Dedifferentiated amniotic fluid mesenchymal stem cell (primary cell): Measurements from ENCODE around the gene HEATR5B.
"Not testable (repeated sequence)": the region's sequence is repeated elsewhere in the genome, so short reads cannot be mapped to it uniquely, and the experiment has no call there.

ENCODE experiments used
- DNase-seq: peaks from one replicate; pipeline ENCODE4 v3.0.0-alpha.2; 2016; ENCODE audit errors: extremely low spot score

HEATR5B gene

GRCh38 chr2:36981911-36982310 lies 102.3 kb downstream of the HEATR5B start:
- DNase-seq = no peak

- DNase-seq = not testable (repeated sequence)
These were observed 105.2 kb downstream of the HEATR5B start for GRCh38 chr2:36979007-36979406.

DNA sequence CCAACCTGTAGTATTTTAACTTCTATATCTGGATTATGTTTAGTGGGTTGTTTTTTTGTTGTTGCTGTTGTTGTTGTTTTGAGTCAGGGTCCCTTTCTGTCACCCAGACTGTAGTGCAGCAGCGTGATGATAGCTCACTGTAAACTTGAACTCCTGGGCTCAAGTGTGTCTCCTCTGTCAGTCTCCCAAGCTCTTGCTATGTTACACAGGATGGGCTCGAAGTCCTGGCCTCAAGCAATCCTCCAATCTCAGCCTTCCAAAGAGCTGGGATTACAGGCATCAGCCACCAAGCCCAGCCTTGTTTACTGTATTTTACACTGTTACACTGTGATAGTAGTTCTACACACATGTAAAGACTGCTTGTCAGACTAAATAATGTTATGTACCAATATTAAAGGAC lies 108.1 kb downstream of the HEATR5B start:
- DNase-seq = no peak

GRCh38 chr2:36975306-36975705 lies 108.9 kb downstream of the HEATR5B start:
- DNase-seq = no peak

DNA sequence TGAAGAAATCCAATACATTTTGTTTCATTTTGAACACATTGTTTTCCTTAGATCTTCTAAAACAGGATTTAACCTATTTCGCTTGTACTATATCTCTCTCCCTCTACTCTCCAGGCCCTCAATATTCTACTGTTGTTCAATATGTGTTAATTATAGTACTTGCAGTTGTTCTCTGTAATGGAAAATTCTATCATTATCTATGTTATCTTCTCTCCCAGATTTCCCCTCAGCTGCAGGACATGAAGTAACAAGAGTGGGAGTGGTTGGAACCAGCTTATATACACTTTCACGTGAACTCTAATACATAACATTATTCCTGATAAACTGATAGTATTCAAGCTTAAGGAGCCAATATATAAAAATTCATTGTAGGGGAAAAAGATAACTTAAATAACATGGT lies 110.9 kb downstream of the HEATR5B start:
- DNase-seq = no peak

- DNase-seq = no peak
These were observed 112.2 kb downstream of the HEATR5B start for GRCh38 chr2:36971990-36972389.

- DNase-seq = no peak
These were observed 116.8 kb downstream of the HEATR5B start for GRCh38 chr2:36967236-36967876.

DNA sequence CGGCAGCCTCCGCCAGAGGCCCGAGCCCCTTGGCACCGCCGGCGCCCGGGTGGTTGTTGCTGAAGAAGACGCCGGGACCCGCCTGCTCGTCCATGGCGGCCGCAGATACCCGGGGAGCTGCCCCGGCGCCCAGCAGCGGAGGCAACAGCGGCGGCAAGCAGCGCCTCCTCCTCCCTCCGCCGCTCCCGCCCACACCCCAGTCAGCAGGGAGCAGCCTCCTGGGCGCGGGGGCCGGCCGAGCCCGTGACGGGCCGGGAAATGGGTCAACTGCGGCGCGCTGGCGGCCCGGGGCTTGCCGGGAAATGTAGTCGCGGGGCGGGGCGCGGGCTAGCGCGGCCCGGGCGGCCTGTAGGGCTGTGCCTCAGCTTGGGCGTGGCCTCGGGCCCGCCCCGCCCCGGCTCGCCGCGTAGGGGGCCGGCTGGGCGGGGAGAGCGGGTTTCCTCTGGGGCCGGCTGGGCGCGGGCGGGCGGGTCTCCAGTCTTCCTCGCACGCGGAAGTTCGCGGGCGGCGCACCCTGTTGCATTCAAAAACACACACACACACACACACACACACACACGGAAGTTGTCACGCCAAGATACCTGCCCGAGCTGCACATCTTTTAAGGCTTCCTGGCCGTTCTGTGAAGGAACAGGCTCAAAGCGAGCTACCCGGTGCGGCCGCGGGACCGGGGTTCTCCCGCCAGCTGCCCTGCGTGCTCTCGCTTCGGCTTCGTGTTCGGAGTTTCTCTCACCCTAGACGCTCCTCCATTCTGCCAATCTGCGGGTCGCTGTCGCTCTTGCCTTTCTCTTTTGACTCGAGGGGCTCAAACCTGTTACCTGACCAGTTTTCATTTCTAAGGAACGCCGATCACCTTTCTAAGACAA lies 117.6 kb downstream of the HEATR5B start, which contains the start of gene STRN:
Gene STRN, minus strand, starts transcription at position 167 of the 866 bp plus-strand sequence. Its CDS starts 73 bp downstream, at position 94.
- DNase-seq = peak; percentile 94

DNA sequence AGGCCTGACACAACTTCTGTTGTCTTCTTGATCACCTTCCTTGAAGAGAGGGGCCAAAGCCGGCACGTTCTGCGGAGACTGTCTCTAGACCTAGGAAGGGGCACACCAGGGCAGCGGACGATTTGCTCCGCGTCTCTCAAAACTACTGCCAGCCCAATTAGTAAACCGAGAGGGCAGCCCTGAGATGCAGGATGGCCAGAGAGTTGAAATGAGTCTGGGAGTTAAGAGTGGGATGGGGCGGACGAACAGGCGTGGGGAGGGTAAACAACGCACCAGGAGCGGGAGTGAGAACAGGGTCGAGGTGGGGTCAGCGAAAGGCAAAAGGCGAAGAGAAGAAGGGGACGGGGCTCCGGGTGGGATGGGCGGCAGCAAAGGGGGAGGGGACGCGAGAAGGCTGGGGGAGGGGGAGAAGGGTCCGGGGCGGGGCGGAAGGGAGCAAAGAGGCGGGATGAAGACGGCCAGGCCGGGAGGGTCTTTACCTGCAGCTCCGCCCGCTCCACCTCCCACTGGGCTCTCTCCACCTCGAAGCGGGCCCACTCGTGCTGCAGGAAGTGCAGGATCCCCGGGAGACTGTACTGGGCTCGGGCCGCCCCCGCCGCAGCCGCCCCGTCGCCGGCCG lies 118.3 kb downstream of the HEATR5B start:
- DNase-seq = peak; percentile 15

DNA sequence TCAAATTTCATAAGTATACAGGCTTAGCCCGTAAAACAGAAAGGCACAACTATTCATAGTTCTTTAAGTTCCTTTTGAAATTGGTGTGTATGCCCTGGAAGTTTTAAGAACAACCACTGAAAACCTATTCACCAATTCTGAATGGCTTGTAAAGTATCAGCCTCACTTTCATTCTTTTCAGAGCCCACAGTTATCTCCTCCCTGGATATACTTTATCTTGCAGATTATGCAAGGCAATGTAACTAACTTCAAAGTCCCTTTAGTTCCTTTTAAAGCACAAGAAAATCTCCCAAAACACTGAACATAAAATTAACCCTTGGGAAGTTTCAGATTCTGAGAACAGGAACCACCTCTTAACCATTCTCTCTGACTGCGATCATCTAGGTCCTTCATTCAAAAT lies 119.0 kb downstream of the HEATR5B start:
- no peak for DNase-seq

DNA sequence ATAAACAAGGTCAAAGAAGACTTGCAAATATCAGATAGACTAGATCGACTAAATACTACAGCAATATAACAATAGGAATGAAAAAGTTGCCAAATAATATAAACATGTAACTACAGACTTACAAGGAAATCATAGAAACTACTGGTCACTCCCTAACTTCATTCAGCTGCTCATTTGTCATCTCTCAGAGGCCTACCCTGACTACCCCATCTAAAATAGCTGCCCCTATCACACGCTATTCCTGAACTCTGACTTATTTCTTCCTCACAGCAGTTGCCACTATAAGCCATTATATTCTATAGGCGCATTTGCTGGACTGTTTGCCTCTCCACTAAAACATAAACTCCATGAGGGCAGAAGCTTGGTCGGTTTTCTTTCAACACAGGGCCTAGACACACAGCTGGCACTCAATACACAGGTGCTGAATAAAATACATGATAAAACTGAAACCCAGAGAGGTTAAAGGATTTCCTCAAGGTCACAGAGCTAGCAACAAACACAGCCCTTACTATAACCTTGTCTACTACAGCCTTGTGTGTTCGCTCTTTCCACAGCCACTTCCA lies 119.6 kb downstream of the HEATR5B start:
- DNase-seq = no peak

DNA sequence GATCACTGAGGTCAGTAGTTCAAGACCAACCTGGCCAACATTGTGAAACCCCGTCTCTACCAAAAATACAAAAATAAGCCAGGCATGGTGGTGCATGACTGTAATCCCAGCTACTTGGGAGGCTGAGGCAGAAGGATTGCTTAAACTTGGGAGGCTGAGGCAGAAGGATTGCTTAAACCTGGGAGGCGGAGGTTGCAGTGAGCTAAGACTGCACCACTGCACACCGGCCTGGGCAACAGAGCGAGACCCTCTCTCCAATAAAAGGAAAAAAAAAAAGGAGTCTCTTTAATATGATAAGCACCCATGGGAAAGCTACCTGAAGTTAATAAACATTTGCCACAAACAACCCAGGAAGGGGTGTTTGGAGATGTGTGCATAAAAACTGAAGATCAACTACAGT lies 120.4 kb downstream of the HEATR5B start:
- no peak for DNase-seq

DNA sequence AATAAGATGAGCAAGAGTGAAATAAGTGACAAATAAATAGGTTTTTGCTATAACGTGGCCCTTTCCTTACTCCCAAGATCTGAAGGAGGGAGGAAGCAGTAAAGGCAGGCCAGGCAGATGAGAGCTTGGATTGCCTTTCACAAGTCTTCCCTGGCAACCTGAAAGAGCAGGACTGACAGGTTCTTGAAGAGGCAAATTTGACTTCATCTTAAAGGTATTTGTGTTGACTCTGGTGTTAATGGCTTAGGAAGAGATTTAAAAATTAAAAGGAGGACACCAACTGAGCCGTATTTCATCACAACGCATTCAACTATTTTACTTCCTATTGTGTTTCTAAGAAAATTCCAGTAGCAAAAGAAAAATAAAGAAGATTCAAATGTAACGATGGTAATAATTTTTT lies 121.1 kb downstream of the HEATR5B start:
- no peak for DNase-seq

- DNase-seq = no peak
These were observed 123.4 kb downstream of the HEATR5B start for GRCh38 chr2:36960773-36961172.

GRCh38 chr2:36960005-36960675 lies 124.0 kb downstream of the HEATR5B start:
- no peak for DNase-seq

DNA sequence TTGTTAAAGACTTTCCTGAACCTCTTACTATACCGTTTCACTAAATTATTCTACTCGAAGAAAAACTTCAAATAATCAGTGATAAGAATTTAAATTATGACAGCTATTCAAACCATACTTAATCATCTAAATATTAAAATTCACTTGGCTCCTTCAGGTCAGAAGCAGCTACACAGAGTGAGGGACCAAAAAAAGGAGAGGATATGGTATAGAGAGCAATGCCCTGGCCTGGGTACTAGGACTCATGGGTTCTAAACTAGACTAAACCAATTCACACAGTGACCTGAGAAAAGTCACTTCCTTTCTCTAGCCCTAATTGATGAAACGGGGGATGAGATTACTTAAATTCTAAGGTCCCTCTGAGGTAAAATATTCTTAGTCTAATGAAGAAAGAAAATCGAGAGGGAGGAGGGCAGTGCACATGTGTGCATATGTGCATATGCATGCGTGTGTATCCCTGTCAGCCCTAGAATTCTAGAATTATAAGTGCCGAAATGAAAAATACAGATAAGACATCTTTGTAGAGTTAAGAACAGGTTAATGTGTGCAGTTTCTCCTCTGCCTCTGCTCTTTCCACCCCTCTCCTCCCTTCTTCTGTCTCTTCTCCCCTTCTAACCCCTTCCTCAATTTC lies 129.1 kb downstream of the HEATR5B start:
- no peak for DNase-seq

DNA sequence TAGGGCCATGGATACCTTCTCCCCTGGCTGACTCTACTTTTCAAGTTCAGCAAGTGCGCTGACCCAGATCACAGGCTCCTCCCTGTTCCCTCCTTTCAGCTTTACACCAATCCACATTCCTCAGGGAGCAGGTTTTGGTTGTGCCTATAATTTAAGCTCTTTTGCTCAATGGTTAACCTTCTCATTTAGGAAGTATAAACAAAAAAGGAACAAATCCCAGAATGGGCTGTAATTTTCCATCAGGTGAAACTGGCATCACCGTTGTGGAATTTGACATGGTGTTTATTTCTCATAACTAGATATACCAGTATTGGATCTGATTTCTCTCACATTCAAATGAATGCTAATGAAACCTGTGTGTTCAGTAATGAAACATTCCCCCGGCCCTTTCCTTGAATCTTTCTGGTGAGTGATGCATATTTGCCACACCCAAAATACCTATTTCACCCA lies 131.4 kb downstream of the HEATR5B start:
- DNase-seq = no peak

GRCh38 chr2:36951574-36951973 lies 132.6 kb downstream of the HEATR5B start:
- DNase-seq = no peak

DNA sequence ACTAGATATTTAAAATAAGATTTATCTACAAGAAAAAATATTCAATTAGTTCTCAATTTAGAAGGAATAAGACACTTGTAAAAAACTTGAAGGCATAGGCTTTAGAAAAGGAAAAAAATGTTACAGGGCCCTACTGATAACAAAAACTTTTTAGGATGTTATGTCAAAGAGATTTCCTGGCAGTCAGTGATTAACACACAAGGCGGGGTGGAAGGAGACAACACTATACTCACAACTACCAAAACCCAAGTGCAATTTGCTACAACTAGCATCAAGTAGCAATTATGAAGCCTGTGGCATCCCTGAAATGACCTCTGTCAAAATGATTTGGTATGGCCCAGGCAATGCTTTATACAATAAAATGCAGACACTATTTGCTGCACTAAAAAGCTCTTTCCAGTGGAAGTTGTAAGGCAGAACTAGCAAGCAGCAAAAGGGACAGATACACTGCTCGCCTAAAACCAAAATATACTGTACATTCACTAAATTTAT lies 133.1 kb downstream of the HEATR5B start:
- no peak for DNase-seq

- no peak for DNase-seq
These were observed 134.3 kb downstream of the HEATR5B start for GRCh38 chr2:36949845-36950244.

GRCh38 chr2:36945240-36945639 lies 138.9 kb downstream of the HEATR5B start:
- not testable (repeated sequence) for DNase-seq
